AG09319 (cell line): ENCODE results near the gene GJE1.
"Not testable (repeated sequence)": the region's sequence is repeated elsewhere in the genome, so short reads cannot be mapped to it uniquely, and the experiment has no call there.

ENCODE experiments used
- DNase-seq: peaks from one replicate; pipeline ENCODE4 v3.0.0-alpha.2; 2010; ENCODE audit warnings: low read depth; ENCODE audit errors: extremely low read depth
- CTCF ChIP-seq: IDR thresholded peaks from 2 replicates; pipeline ENCODE4 v1.5.1; 2011; ENCODE audit warnings: low read depth, mild to moderate bottlenecking, inconsistent platforms, low read length, moderate library complexity

GJE1 gene

GRCh38 chr6:142118925-142119324, 13.8 kb upstream of the GJE1 start:
- DNase-seq, result no peak
- no peak for TF ChIP-seq CTCF

- DNase-seq, result no peak
- TF ChIP-seq CTCF, result no peak
These were observed 11.4 kb upstream of the GJE1 start for GRCh38 chr6:142121342-142121741.

- TF ChIP-seq CTCF, result no peak
- DNase-seq, result no peak
These were observed 1.9 kb upstream of the GJE1 start for GRCh38 chr6:142130814-142131213.

GRCh38 chr6:142138876-142139275, 6.2 kb downstream of the GJE1 start:
- TF ChIP-seq CTCF, result no peak
- DNase-seq, result no peak

GRCh38 chr6:142141531-142141930, 8.8 kb downstream of the GJE1 start:
- not testable (repeated sequence) for DNase-seq

- peak; percentile 96 for TF ChIP-seq CTCF
- peak; percentile 98 for DNase-seq
These were observed 14.3 kb downstream of the GJE1 start, which contains the start of the genes NMBR and VTA1 for GRCh38 chr6:142146828-142147662. Gene NMBR, minus strand, starts transcription at chr6:142147122. Its CDS starts 58,464 bp downstream, at chr6:142088658. Gene VTA1, plus strand, starts transcription at chr6:142147263. Its CDS starts 25 bp downstream, at chr6:142147288.

GRCh38 chr6:142152746-142153145, 20.0 kb downstream of the GJE1 start:
- DNase-seq, result peak; percentile 12
- no peak for TF ChIP-seq CTCF

- DNase-seq, result no peak
- no peak for TF ChIP-seq CTCF
These were observed 20.5 kb downstream of the GJE1 start for GRCh38 chr6:142153196-142153595.
